ENCODE data around the gene FDXR.
A peak's percentile ranks its signal among the peaks of the same experiment; 100 is the strongest.

The FDXR gene

GRCh38 chr17:74815550-74816370, 57.0 kb downstream of the FDXR start:
- Histone ChIP-seq H2AK5ac (ENCODE audit: low read length, severe bottlenecking) (no peak overlapping the region), H4K8ac (ENCODE audit: low read length) (no peak overlapping the region), H3K14ac (ENCODE audit: low read length in 2 of 2) (no peak overlapping the region), H3K4me3 (ENCODE audit: insufficient read depth in 1 of 2, low read depth in 1 of 2, low read length in 2 of 2) (no peak overlapping the region), H2BK15ac (ENCODE audit: low read depth, poor library complexity, severe bottlenecking) (no peak overlapping the region), H3K36me3 (ENCODE audit: control insufficient read depth in 1 of 2, insufficient read depth in 2 of 2, low read depth in 1 of 2, low read length in 2 of 2) (peaks cover 26 to 45% of the 10 kb centered on the region in 2 experiments), H3K9me3 (ENCODE audit: control insufficient read depth, low read length) (no peaks in the 10 kb centered on the region), H3K27ac (ENCODE audit: low read length, poor library complexity, severe bottlenecking) (no peak overlapping the region), H2BK12ac (ENCODE audit: low read length in 2 of 2) (no peak overlapping the region), H3K18ac (ENCODE audit: low read depth in 1 of 2, low read length in 2 of 2) (no peak overlapping the region), H3K23ac (ENCODE audit: low read length in 2 of 2) (no peak overlapping the region), H3K4me1 (ENCODE audit: control insufficient read depth, insufficient read depth, low read depth, low read length) (peaks cover 10% of the 10 kb centered on the region), H2BK120ac (ENCODE audit: low read depth, low read length) (no peak overlapping the region), H4K91ac (ENCODE audit: low read length) (no peak overlapping the region), H3K79me1 (replicated peaks; ENCODE audit: low read length, poor library complexity, severe bottlenecking) (no peaks in the 10 kb centered on the region), H3K9ac (ENCODE audit: low read length) (no peak overlapping the region), H3K27me3 (ENCODE audit: control insufficient read depth in 1 of 2, insufficient read depth in 1 of 2, low read length in 2 of 2) (no peaks in the 10 kb centered on the region), H2AFZ (ENCODE audit: low read depth, low read length) (no peak overlapping the region), H3K4ac (ENCODE audit: low read depth in 1 of 2, low read length in 2 of 2) (no peak overlapping the region), H3K4me2 (ENCODE audit: low read length, poor library complexity, severe bottlenecking) (no peak overlapping the region), H2BK5ac (ENCODE audit: low read depth, low read length, poor library complexity, severe bottlenecking) (no peak overlapping the region)
- DNase-seq: no peak
- 78% methylated on average over 15 of the region's 15 CpGs for WGBS

- Histone ChIP-seq H4K8ac (ENCODE audit: low read length) (no peak overlapping the region), H2AK5ac (ENCODE audit: low read length, severe bottlenecking) (no peak overlapping the region), H2BK5ac (ENCODE audit: low read depth, low read length, poor library complexity, severe bottlenecking) (no peak overlapping the region), H3K27ac (ENCODE audit: low read length, poor library complexity, severe bottlenecking) (no peak overlapping the region), H3K4me1 (ENCODE audit: control insufficient read depth, insufficient read depth, low read depth, low read length) (peaks cover 7% of the 10 kb centered on the region), H2AFZ (ENCODE audit: low read depth, low read length) (no peak overlapping the region), H2BK15ac (ENCODE audit: low read depth, poor library complexity, severe bottlenecking) (no peak overlapping the region), H3K4ac (ENCODE audit: low read depth in 1 of 2, low read length in 2 of 2) (no peak overlapping the region), H3K79me1 (replicated peaks; ENCODE audit: low read length, poor library complexity, severe bottlenecking) (no peaks in the 10 kb centered on the region), H3K18ac (ENCODE audit: low read depth in 1 of 2, low read length in 2 of 2) (no peak overlapping the region), H3K9ac (ENCODE audit: low read length) (no peak overlapping the region), H3K36me3 (ENCODE audit: control insufficient read depth in 1 of 2, insufficient read depth in 2 of 2, low read depth in 1 of 2, low read length in 2 of 2) (peaks cover 29 to 38% of the 10 kb centered on the region in 2 experiments), H3K9me3 (ENCODE audit: control insufficient read depth, low read length) (no peaks in the 10 kb centered on the region), H3K27me3 (ENCODE audit: control insufficient read depth in 1 of 2, insufficient read depth in 1 of 2, low read length in 2 of 2) (no peaks in the 10 kb centered on the region), H2BK120ac (ENCODE audit: low read depth, low read length) (no peak overlapping the region), H3K4me3 (ENCODE audit: insufficient read depth in 1 of 2, low read depth in 1 of 2, low read length in 2 of 2) (no peak overlapping the region), H2BK12ac (ENCODE audit: low read length in 2 of 2) (no peak overlapping the region), H3K4me2 (ENCODE audit: low read length, poor library complexity, severe bottlenecking) (no peak overlapping the region), H3K23ac (ENCODE audit: low read length in 2 of 2) (no peak overlapping the region), H4K91ac (ENCODE audit: low read length) (no peak overlapping the region), H3K14ac (ENCODE audit: low read length in 2 of 2) (peak overlapping the region in 1 of 2 experiments; percentile 36)
- DNase-seq: no peak
- WGBS: 97% methylated on average over 7 of the region's 7 CpGs
Observed at GRCh38 chr17:74815067-74815466, 57.7 kb downstream of the FDXR start.

- H3K4me3 ChIP-seq (ENCODE audit: insufficient read depth in 1 of 2, low read depth in 1 of 2, low read length in 2 of 2): no peak overlapping the region
- H2AK5ac ChIP-seq (ENCODE audit: low read length, severe bottlenecking): no peak overlapping the region
- H3K9me3 ChIP-seq (ENCODE audit: control insufficient read depth, low read length): no peaks in the 10 kb centered on the region
- no peak overlapping the region for H2BK12ac ChIP-seq (ENCODE audit: low read length in 2 of 2)
- no peak overlapping the region for H2BK15ac ChIP-seq (ENCODE audit: low read depth, poor library complexity, severe bottlenecking)
- H3K27ac ChIP-seq (ENCODE audit: low read length, poor library complexity, severe bottlenecking): no peak overlapping the region
- DNase-seq: no peak
- no peaks in the 10 kb centered on the region for H3K79me1 ChIP-seq (replicated peaks; ENCODE audit: low read length, poor library complexity, severe bottlenecking)
- H4K91ac ChIP-seq (ENCODE audit: low read length): no peak overlapping the region
- no peak overlapping the region for H3K18ac ChIP-seq (ENCODE audit: low read depth in 1 of 2, low read length in 2 of 2)
- no peak overlapping the region for H3K9ac ChIP-seq (ENCODE audit: low read length)
- no peak overlapping the region for H2BK5ac ChIP-seq (ENCODE audit: low read depth, low read length, poor library complexity, severe bottlenecking)
- H3K14ac ChIP-seq (ENCODE audit: low read length in 2 of 2): no peak overlapping the region
- peaks cover 6% of the 10 kb centered on the region for H3K4me1 ChIP-seq (ENCODE audit: control insufficient read depth, insufficient read depth, low read depth, low read length)
- no peak overlapping the region for H3K4ac ChIP-seq (ENCODE audit: low read depth in 1 of 2, low read length in 2 of 2)
- no peaks in the 10 kb centered on the region for H3K27me3 ChIP-seq (ENCODE audit: control insufficient read depth in 1 of 2, insufficient read depth in 1 of 2, low read length in 2 of 2)
- 90% methylated on average over 5 of the region's 5 CpGs for WGBS
- H3K4me2 ChIP-seq (ENCODE audit: low read length, poor library complexity, severe bottlenecking): no peak overlapping the region
- no peak overlapping the region for H2BK120ac ChIP-seq (ENCODE audit: low read depth, low read length)
- H2AFZ ChIP-seq (ENCODE audit: low read depth, low read length): no peak overlapping the region
- H3K23ac ChIP-seq (ENCODE audit: low read length in 2 of 2): no peak overlapping the region
- peaks cover 25 to 38% of the 10 kb centered on the region in 2 experiments for H3K36me3 ChIP-seq (ENCODE audit: control insufficient read depth in 1 of 2, insufficient read depth in 2 of 2, low read depth in 1 of 2, low read length in 2 of 2)
- no peak overlapping the region for H4K8ac ChIP-seq (ENCODE audit: low read length)
Observed at GRCh38 chr17:74814453-74814852, 58.3 kb downstream of the FDXR start.
